Right forelimb (tissue), 1 donor: ENCODE measurements around the gene GGTLC3.
"Not testable (repeated sequence)": the region's sequence is repeated elsewhere in the genome, so short reads cannot be mapped to it uniquely, and the experiment has no call there.

Experiments
- DNase-seq: peaks from one replicate; pipeline ENCODE4 v3.0.0-alpha.2; 2018

The GGTLC3 gene

DNA sequence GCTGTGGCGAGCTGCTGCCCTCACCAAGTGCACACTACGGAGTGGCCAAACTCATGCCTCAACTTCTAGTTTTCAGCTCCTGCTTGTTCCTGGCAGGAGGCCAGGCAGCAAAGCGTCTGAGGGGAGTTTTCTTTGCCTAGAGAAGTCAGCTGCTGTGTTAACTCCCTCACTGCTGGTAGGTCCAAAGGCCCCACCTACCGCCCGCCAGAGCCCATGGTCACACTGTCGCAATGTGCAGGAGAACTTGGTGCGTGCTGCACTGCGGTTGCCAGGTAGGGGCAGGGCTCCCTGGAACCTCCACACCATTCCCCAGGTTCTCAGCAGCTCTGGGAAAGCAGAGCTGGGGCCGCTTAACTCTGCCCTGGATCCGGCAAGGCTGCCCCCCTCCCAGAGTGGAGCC, 5.6 kb downstream of the GGTLC3 start:
- not testable (repeated sequence) for DNase-seq

GRCh38 chr22:18511327-18511726, 6.6 kb downstream of the GGTLC3 start:
- not testable (repeated sequence) for DNase-seq

DNA sequence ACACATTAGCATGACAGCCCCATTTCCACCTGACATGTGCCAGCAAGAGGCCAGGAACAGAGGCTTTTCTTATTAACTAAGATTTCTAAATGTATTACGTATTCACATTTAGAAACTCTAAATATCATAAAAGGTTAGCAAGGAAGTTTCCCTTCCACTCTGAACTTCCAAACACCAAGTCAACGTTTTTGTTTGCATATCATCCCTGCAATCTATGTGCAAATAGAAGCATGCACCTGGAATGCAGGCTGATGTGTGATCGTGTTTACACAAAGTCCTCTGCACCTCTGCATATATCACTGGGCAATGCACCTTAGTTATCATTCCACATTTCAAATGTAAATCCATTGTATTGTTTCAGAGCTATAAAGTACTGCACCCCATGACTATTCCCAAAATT, 21.7 kb downstream of the GGTLC3 start:
- not testable (repeated sequence) for DNase-seq
